Measurements from ENCODE around the gene GRID2.

- TF ChIP-seq CTCF (IDR thresholded peaks at IDR 0.05) (no peak), POLR2A (IDR thresholded peaks at IDR 0.05) (no peak)
These were observed 1301.4 kb downstream of the GRID2 start for GRCh38 chr4:93605163-93605562.
